Measurements from ENCODE around the gene FBRSL1. TPM values are rescaled to one million over a fixed set of nuclear protein-coding genes. Genes with fewer than 3 reads are reported as not detected.

FBRSL1 gene
- total RNA-seq, 4 donors from 2014 or later = 14.4 to 28.1 (median 18.5) TPM

DNA sequence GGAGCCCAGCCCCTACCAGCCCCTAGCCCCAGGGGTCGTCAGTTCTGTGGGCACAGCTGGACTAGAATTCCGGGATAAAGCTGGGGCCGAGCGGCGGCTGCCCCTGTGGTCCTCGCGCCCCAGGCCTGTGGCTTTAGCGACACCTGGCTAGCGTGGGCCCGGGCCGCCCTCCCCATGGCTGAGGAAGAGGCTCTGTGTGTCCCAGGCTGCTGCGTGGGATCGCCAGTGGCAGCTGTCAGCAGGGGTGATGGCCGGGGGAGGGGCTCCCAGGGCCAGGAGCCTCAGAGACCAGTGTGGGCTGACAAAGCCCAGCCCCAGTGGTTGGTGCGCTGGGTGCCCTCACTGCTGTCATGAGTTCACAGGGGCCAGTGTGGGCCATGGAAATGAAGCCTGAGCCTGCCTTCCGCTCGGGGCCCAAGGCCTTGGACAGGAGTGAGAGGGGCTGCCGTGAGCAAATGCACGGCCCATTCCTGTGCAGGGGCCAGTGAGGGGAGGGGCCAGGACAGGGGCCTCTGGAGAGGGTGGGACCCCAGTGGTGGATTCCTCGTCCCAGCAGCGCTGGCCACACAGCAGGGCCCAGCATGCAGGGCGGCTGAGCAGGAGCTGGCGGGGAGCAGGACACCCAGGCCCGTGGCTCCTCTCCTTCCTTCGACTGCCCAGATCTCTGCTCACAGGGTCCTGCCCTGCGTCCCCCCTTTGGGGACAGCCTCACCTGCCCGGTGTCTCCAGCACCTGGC, 11.4 kb downstream of the FBRSL1 start:
- H3K27ac ChIP-seq (replicated peaks in 1 of 4) = no peak overlapping the region
- H3K36me3 ChIP-seq = no peaks in the 10 kb centered on the region
- H3K4me3 ChIP-seq = no peak overlapping the region
- intact Hi-C loops (cut with DNase I) = no loop called here
- peaks cover 94 to 100% (median 100%) of the 10 kb centered on the region in 4 donors for H3K4me1 ChIP-seq
- H3K27me3 ChIP-seq = no peaks in the 10 kb centered on the region
- no peak for DNase-seq (ENCODE audit: extremely low spot score)
- TF ChIP-seq EP300 (IDR thresholded peaks at IDR 0.05) = no peak
- no peak for TF ChIP-seq POLR2A (IDR thresholded peaks at IDR 0.05; ENCODE audit: low read depth)
- TF ChIP-seq, protein P1, sequence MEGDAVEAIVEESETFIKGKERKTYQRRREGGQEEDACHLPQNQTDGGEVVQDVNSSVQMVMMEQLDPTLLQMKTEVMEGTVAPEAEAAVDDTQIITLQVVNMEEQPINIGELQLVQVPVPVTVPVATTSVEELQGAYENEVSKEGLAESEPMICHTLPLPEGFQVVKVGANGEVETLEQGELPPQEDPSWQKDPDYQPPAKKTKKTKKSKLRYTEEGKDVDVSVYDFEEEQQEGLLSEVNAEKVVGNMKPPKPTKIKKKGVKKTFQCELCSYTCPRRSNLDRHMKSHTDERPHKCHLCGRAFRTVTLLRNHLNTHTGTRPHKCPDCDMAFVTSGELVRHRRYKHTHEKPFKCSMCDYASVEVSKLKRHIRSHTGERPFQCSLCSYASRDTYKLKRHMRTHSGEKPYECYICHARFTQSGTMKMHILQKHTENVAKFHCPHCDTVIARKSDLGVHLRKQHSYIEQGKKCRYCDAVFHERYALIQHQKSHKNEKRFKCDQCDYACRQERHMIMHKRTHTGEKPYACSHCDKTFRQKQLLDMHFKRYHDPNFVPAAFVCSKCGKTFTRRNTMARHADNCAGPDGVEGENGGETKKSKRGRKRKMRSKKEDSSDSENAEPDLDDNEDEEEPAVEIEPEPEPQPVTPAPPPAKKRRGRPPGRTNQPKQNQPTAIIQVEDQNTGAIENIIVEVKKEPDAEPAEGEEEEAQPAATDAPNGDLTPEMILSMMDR (IDR thresholded peaks at IDR 0.05) = no peak
- no peak for TF ChIP-seq POLR2AphosphoS5 (IDR thresholded peaks at IDR 0.05)
- WGBS = 80% methylated on average over 14 of the region's 27 CpGs
- no peaks in the 10 kb centered on the region for H3K9me3 ChIP-seq

GRCh38 chr12:132502149-132502881, 12.4 kb downstream of the FBRSL1 start:
- H3K4me3 ChIP-seq = no peak overlapping the region
- TF ChIP-seq EP300 (IDR thresholded peaks at IDR 0.05) (no peak), POLR2A (IDR thresholded peaks at IDR 0.05; ENCODE audit: low read depth) (no peak), POLR2AphosphoS5 (IDR thresholded peaks at IDR 0.05) (no peak)
- TF ChIP-seq, protein P1 (IDR thresholded peaks at IDR 0.05) = no peak
- no peaks in the 10 kb centered on the region for H3K36me3 ChIP-seq
- intact Hi-C loops (cut with DNase I) = no loop called here
- no peaks in the 10 kb centered on the region for H3K27me3 ChIP-seq
- H3K9me3 ChIP-seq = no peaks in the 10 kb centered on the region
- no peak for DNase-seq (ENCODE audit: extremely low spot score)
- H3K4me1 ChIP-seq = peaks cover 94 to 100% (median 100%) of the 10 kb centered on the region in 4 donors
- 78% methylated on average over 21 of the region's 24 CpGs for WGBS
- no peak overlapping the region for H3K27ac ChIP-seq (replicated peaks in 1 of 4)

- TF ChIP-seq EP300 (IDR thresholded peaks at IDR 0.05) (no peak), POLR2AphosphoS5 (IDR thresholded peaks at IDR 0.05) (no peak), POLR2A (IDR thresholded peaks at IDR 0.05; ENCODE audit: low read depth) (no peak)
- TF ChIP-seq, protein P1 (IDR thresholded peaks at IDR 0.05) = no peak
- Histone ChIP-seq H3K9me3 (no peaks in the 10 kb centered on the region), H3K4me1 (peaks cover 92 to 100% (median 97%) of the 10 kb centered on the region in 4 donors), H3K36me3 (no peaks in the 10 kb centered on the region), H3K27me3 (no peaks in the 10 kb centered on the region), H3K4me3 (no peak overlapping the region), H3K27ac (replicated peaks in 1 of 4) (no peak overlapping the region)
- DNase-seq (ENCODE audit: extremely low spot score) = no peak
- 93% methylated on average over 5 of the region's 8 CpGs for whole genome bisulfite sequencing
- intact Hi-C loops (cut with DNase I) = no loop called here
These were observed 12.9 kb downstream of the FBRSL1 start for GRCh38 chr12:132502882-132503193.

- peaks cover 0 to 8% (median 6%) of the 10 kb centered on the region in 4 donors for H3K36me3 ChIP-seq
- no peaks in the 10 kb centered on the region for H3K27me3 ChIP-seq
- H3K9me3 ChIP-seq = no peaks in the 10 kb centered on the region
- intact Hi-C loops (cut with DNase I) = no loop called here
- WGBS = 94% methylated on average over 3 of the region's 5 CpGs
- TF ChIP-seq POLR2AphosphoS5 (IDR thresholded peaks at IDR 0.05) (no peak), EP300 (IDR thresholded peaks at IDR 0.05) (no peak), POLR2A (IDR thresholded peaks at IDR 0.05; ENCODE audit: low read depth) (no peak)
- peaks cover 86 to 92% (median 88%) of the 10 kb centered on the region in 4 donors for H3K4me1 ChIP-seq
- H3K4me3 ChIP-seq = no peak overlapping the region
- DNase-seq (ENCODE audit: extremely low spot score) = no peak
- no peak overlapping the region for H3K27ac ChIP-seq (replicated peaks in 1 of 4)
These were observed 13.8 kb downstream of the FBRSL1 start for GRCh38 chr12:132503618-132504204.

All from esophagus muscularis mucosa (tissue), 4 donors.